RWPE1 (cell line): ENCODE results near the gene STAP2.
"Not testable (repeated sequence)": the region's sequence is repeated elsewhere in the genome, so short reads cannot be mapped to it uniquely, and the experiment has no call there.

Source experiments
- CTCF ChIA-PET: fragments of 350-600 bp; sonication (Branson Sonifier 250); formaldehyde crosslinking; extraction: SDS; loops from one replicate; lab custom pipeline; 2021; lab: Yijun Ruan, JAX
- POLR2A ChIA-PET: fragments of 400-600 bp; formaldehyde crosslinking; extraction: SDS; loops from one replicate; lab custom pipeline; 2020; ENCODE audit warnings: antibody characterized with exemption; ENCODE audit not compliant: low non-redundant PET; lab: Yijun Ruan, JAX
- DNase-seq: peaks from one replicate; pipeline ENCODE4 v3.0.0; 2012; ENCODE audit warnings: low spot score
- H3K27ac ChIP-seq: fragments of 450-650 bp; 2 replicates; pipeline ENCODE4 v1.5.1; 2017
- CTCF ChIP-seq: fragments of 450-650 bp; conservative IDR thresholded peaks from 2 replicates; pipeline ENCODE4 v1.5.1; 2017; ENCODE audit warnings: low read depth, mild to moderate bottlenecking

The STAP2 gene

GRCh38 chr19:4329858-4330257, 8.8 kb downstream of the STAP2 start:
- ChIA-PET CTCF (interaction anchor here (0.6 kb wide), 1 partner anchor 24 kb away, joined by 3 read pairs; no protein-coding TSS in a partner anchor), POLR2A (interaction anchor here (0.7 kb wide), 1 partner anchor 581 kb away, joined by 5 read pairs; no protein-coding TSS in a partner anchor)
- TF ChIP-seq CTCF = no peak
- no peak for DNase-seq
- no peak overlapping the region for H3K27ac ChIP-seq

DNA sequence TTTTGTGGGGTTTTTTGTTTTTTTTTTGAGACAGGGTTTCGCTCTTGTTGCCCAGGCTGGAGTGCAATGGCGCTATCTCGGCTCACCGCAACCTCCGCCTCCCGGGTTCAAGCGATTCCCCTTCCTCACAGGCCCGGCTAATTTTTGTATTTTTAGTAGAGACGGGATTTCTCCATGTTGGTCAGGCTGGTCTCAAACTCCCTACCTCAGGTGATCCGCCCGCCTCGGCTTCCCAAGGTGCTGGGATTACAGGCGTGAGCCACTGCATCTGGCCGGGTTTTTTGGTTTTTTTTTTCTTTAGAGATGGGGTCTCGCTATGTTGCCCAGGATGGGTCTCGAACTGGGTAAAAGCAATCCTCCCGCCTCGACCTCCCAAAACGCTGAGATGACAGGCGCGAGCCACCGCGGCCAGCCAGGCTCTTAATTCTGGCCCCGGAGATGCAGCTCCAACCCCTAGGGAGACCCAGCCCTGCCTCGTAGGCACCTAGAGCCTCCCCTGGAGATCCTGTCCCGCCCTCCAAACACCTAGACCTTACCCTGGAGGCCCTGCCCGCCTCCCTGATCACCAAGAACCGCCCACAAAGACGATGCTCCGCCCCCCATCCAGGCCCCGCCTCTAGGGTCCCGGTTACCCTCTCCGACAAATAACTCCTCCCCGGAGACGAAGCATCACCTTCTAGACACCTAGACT, 9.5 kb downstream of the STAP2 start:
- CTCF ChIA-PET = interaction anchor here (0.6 kb wide), 1 partner anchor 23 kb away, joined by 3 read pairs; no protein-coding TSS in a partner anchor
- POLR2A ChIA-PET, H3K27ac ChIP-seq, DNase-seq: not testable (repeated sequence)

- TF ChIP-seq CTCF = no peak
- ChIA-PET POLR2A (no interaction called here), CTCF (no interaction called here)
- no peak overlapping the region for H3K27ac ChIP-seq
- DNase-seq = no peak
These were observed 10.2 kb downstream of the STAP2 start for GRCh38 chr19:4328243-4328990.

DNA sequence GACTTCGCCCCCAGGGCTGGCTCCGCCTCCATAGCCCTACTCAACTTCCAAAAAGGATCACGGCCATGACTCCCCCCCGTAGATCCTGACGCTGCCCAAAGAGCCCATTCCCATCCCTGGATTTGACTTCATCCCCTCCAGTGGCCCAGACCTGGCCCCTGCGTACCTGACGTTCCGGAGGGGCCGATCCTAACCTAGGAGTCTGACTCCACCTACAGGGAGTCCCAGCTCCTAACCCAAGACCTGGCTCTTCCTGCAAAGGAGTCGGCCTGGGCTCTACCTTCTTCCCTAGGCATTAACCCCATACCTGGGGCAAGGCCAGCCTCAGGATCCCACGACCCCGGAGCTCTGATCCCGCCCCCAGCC, 10.8 kb downstream of the STAP2 start:
- no peak for TF ChIP-seq CTCF
- H3K27ac ChIP-seq = no peak overlapping the region
- ChIA-PET POLR2A (no interaction called here), CTCF (no interaction called here)
- no peak for DNase-seq

DNA sequence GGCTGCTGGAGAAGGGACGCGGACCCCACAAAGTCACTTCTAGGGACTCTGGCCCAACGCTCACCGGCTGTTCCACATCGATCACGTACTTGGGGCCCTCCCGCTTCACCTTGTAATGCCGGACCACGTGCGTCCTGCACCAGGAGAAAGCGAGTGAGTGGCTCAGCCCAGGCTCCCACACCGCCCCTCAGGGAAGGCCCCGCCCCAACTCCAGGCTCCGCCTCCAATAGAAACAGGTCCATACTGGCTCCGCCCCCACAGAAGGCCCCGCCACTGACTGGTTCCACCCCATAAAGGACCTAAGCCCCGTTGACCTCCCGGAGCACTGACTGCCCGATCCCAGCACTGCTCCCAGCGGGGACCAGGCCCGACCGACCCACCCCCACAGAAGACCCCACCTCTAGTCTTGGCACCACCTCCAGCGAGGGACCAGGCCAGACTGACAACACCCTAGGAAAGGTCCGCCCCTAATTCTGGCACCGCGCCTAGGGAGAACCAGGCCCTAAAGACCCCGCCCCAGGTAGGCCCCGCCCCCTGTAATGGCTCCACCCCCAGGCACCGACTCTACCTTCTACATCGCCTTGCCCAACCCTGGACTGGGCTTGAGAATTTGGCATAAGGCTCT, 11.3 kb downstream of the STAP2 start:
- no peak for DNase-seq
- no peak overlapping the region for H3K27ac ChIP-seq
- ChIA-PET CTCF (no interaction called here), POLR2A (no interaction called here)
- TF ChIP-seq CTCF = no peak

DNA sequence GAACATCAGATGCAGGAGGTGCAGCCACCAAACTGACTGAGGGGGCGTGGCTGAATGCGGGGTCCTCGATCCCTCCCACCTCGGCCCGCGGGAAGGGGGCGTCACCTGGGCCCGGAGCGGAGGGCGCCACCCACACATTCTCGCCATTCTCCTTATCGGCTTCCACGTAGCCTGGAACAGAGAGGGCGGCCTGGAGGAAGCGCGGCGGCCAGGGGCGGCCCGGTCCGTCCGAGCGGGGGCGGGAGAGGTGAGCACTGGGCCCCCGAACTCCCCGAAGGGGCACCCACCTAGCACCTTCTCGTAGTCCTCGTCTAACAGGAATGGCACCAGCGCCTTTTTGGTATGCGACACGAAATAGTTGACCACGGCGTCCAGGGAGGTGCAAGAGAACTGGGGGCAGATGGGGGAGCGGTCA, 11.8 kb downstream of the STAP2 start:
- POLR2A ChIA-PET = no interaction called here
- CTCF ChIA-PET = no interaction called here
- DNase-seq = no peak
- TF ChIP-seq CTCF = no peak
- 0 out of 2 replicates have a peak overlapping the region, but pooled peaks have one; percentile 13 for H3K27ac ChIP-seq
